ENCODE measurements around the gene HSPA2.
"Not testable (repeated sequence)": the region's sequence is repeated elsewhere in the genome, so short reads cannot be mapped to it uniquely, and the experiment has no call there.

HSPA2 gene

DNA sequence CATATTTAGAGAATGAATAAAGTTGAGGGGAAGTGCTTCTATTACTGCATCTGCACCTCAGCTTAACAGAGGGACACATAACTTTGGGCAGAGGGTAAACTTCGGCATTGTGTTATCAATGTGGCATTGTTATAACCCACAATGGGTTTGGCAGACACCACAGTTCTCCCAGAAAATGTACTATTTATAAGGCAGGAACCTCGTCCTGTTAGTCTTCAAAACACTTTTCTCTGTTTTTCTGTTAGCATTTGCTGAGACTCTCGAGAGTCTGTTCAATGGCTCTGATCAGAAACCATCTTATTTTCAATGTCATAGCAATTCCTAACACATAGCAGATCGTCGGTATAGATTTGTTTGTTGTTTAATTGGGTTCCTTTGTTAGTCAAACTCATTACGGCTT lies 23.2 kb downstream of the HSPA2 start:
- no peak for DNase-seq

DNA sequence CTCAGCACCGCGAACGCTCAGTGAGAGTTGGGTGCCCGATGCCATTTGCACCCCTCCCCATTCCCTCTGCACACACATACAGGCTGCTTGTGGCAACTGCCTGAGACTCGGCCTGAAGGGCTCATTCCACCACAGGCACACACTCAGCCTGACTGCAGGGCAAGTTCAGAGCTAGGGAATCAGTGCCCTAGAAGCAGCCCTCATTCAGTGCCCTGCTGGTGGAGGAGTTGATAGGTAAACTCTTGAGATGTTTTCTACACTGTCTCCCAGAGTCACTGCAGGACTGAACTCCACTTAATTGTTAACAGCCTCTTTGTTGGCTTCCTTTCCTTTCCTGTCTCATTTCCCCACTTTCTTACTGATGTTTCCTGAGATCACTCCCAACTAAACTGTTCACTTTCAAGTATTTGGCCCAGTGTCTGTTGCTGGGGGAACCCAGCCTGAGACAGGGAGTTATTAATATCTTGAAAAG lies 26.1 kb downstream of the HSPA2 start:
- no peak for DNase-seq

DNA sequence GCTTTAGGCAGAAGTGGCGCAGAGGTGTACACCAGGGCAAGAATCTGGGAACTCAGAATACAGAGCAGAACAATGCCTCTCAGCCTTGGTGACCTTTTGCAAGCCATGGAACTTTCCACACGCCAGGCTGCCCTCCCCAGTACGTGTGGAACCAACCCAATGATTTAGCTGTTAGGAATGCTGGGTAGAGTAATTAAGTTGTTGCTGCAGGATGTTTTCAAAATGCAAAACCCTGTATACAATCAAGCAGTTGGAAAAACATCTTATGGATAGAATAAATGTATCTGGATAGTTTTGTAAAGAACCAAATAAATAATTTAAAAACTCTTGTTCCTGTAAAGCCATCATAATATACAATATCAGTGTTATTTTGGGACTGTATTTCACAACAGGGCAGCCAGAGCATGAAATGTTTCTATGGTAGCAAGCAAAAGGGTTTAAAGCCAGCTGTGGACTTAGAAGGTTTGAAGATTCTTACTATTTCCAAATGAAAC lies 28.6 kb downstream of the HSPA2 start:
- no peak for DNase-seq

DNA sequence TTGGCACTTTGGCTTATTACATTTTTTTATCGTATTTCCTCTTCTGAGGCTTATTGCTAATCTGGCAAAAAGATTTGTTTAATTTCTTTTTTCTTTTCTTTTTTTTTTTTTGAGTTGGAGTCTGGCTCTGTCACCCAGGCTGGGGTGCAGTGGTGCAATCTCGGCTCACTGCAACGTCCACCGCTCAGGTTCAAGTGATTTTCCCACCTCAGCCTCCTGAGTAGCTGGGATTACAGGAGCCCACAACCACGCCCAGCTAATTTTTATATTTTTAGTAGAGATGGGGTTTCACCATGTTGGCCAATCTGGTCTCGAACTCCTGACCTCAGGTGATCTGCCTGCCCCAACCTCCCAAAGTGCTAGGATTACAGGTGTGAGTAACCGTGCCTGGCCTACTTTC lies 29.1 kb downstream of the HSPA2 start:
- not testable (repeated sequence) for DNase-seq

DNA sequence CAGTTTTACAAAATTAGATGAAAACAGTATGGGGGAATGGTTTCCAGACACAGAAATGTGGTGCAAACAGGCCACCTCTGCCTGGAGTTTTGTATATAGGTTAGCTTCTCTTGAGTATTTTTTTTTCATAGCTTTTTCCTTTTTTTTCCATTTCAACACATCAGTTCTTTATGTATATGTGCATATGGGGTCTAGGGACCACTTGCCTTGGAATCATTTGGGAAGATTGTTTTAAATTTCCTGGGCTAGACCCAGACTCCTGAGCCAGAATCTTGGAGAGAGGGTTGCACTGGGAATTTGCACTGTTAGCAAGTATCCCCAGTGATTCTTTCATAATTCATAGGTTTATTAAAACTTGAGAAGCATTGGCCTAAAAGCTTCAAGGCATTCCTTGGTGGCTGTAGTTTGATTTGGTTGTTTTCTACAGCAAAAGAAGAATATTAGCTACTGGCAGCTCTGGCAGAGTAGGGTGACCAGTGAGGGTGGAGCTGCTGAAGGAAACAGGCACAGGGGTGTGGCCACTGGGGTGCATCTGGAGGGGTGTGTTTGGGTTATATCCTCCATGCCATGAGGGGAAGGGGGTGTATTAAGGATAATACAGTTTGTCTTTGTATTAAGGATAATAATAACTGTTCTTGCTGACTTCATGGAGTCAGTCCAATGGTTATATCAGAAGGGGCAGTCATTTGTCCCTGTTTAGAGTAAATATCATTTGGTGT lies 32.0 kb downstream of the HSPA2 start:
- DNase-seq = no peak

DNA sequence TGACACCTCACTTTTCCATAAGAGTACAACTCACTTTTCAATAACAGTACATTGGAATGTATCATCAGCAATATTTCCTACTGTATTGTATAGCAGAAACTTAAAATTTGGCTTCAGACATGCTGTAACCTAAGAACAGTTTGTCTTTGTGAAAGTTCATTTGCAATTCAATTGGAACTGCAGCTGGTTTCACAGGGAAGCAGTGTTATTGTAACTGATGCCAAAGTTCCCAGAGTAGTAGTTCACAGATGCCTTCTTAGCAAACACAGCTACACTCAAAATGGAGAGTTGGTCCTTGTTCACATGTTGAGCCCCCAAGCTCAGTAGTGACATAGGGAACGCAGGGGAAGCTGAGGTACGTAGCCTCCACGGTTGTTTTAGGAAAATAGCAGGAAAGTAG lies 32.6 kb downstream of the HSPA2 start:
- DNase-seq = no peak

DNA sequence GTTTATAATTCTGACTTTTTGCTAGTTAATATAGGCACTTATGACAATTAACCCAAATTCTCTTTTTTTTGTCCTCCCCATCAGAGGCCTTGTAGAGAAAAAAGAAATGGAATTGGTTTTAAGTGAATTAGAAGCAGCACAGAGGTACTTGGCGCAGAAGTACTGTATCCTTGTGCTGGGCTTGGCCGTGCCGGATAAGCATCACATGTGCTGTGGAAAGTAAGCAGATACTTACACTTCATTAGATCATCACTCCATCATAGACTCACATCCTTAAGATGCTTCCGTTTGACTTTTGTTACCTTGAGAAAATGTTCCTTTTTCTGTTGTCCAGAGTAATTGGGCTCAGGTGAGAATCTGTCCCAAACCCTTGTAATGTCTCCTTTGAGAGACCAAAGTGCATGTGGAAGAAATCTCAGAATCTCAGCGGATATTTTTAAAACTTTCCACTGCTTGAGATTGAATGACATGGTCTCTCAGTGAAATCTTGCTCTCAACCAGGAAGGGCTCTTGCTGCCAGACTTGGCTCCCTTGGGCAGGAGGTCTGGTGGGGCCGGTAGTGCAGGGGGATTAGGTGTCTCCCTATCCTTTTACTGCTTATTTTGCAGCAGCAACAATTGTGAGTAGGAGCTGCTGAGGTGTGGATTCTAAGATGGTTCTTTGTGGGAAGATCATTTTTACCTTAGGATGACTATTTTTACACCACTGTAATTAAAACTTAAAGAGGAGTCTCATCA lies 34.0 kb downstream of the HSPA2 start:
- no peak for DNase-seq

DNA sequence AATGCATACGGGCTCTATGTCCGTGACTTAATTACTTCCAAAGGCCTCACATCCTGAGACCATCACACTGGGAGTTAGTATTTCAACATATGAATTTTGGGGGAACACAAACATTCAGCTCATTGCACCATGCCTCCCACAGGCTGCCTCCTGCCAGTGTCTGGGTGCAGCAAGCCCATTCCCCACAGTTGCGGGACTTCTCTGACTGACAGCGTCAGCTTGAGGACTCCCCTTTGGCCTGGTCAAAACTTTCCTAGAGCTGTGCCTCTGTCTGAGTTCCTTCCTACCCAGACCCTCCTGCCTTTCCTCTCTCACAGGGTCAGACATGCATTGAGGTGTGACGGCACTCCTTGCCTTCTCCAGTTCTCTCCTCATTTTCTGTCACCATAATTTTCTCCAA lies 36.7 kb downstream of the HSPA2 start:
- DNase-seq = no peak

DNA sequence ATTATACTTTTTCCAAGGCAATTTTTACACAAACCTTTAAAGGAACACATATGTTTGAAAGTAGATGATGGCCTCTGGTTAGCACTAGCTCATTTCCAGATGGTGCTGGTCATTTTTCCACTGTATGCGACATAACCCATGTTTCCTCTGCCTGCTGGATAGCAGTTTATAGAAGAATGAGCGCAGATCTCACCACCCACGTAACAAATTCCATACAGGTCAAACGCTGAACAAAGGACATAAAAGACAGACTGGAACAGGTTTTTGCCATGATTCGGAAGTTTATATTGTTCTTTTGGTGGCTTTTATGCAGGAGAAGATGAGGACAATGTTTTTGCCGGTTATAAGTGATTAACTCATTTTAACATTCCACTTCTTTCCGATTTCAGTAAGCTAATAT lies 39.9 kb downstream of the HSPA2 start:
- DNase-seq = no peak

DNA sequence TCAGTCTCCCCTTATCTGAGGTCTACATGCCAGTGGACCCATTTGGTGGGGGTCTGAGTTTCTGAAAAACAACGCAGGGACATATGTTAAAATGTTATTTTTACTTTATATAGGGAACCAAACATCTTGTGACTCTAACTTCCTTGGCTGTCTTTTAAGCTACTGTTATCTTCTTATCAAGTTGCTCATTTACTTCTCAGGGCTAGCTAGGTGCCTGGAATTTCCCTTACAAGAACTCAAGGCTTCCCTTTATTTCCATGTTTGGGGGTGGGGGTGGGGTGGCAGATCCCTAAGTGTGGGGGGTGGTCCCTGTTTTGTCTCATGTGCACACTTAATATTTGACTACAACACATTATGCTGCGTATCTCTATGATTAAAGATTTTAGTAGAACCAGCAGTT lies 40.8 kb downstream of the HSPA2 start:
- no peak for DNase-seq

DNA sequence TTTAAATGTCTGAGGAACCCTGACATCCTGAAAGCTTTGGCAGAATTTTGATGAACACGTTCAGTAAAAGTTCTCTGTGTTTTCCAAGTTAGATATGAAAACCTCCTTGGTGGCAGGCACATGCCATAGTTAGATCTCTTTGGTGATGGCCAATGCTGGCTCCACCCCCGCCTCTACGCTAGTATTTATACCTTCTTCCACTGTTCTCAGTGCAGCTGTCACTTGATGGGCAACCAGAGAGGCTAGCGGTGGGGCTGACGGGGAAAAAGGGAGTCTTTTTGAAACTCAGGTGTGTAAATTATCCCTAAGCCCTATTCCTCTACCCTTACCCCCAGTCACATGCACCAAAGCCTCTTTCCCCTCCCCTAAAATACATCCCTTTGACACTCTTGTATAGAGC lies 41.3 kb downstream of the HSPA2 start:
- no peak for DNase-seq

DNA sequence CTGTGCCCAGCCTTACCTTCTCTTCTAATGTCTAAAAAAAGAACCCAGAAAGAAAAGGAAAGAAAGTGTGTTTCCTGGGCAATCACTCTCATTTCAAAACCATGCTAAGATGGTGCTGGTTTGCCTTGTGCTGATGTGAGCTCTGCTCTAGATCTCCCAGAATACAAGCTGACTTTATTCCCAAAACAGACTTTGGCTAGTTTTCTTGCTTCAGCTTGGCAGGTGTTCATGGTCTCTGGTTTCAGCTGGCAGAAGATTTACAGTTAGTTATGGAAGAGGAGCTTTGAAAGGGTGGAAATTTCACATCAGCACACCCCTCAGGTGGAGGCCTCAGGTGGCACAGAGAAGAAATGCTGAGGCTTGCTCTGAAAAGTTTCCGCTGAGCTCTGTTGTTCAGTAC lies 43.6 kb downstream of the HSPA2 start:
- DNase-seq = no peak

DNA sequence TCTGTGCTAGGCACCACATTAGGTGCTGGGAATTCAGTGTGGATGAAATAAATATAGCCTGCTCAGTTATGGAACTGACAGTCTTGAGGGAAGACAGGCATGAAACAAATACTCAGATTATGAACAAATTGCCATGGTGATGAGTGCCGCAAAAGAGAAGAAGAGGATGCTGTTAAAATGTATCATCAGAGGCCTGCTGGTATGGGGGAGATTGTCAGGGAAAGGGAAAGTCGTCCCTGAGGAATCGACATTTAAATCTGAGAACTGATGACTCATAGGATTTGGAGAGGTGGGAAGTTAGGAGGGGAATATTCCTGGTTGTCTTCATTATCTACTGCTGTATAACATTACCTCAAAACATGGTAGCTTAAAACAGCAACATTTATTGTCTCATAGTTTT lies 51.3 kb downstream of the HSPA2 start:
- no peak for DNase-seq
